ENCODE data around the gene ALDH5A1.
A peak's percentile ranks its signal among the peaks of the same experiment; 100 is the strongest.

The ALDH5A1 gene

GRCh38 chr6:24576447-24576846 is 81.7 kb downstream of the ALDH5A1 start:
- no peak for DNase-seq

GRCh38 chr6:24581084-24581669 is 86.4 kb downstream of the ALDH5A1 start:
- DNase-seq, result peak; percentile 42

GRCh38 chr6:24583463-24584381 is 89.0 kb downstream of the ALDH5A1 start:
- DNase-seq, result peak; percentile 73

GRCh38 chr6:24584382-24584720 is 89.6 kb downstream of the ALDH5A1 start:
- peak; percentile 59 for DNase-seq
